ENCODE data around the gene PHKB.

DNA sequence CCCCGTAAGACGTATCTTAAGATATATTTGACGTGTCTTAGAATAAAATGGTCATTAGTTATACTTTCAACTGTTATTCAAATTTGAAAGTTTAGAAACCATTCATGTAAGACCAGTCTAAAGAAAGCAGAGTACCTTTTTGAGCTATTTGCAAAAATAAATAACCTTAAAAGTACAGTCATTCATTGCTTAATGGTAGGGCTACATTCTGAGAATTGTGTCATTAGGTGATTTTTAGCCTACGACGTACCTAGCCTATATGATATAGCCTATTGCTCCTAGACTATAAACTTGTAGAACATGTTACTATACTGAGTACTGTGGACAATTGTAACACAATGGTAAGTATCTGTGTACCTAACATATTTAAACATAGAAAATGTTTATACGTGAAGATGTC, 139.2 kb downstream of the PHKB start:
- TF ChIP-seq, protein P1, sequence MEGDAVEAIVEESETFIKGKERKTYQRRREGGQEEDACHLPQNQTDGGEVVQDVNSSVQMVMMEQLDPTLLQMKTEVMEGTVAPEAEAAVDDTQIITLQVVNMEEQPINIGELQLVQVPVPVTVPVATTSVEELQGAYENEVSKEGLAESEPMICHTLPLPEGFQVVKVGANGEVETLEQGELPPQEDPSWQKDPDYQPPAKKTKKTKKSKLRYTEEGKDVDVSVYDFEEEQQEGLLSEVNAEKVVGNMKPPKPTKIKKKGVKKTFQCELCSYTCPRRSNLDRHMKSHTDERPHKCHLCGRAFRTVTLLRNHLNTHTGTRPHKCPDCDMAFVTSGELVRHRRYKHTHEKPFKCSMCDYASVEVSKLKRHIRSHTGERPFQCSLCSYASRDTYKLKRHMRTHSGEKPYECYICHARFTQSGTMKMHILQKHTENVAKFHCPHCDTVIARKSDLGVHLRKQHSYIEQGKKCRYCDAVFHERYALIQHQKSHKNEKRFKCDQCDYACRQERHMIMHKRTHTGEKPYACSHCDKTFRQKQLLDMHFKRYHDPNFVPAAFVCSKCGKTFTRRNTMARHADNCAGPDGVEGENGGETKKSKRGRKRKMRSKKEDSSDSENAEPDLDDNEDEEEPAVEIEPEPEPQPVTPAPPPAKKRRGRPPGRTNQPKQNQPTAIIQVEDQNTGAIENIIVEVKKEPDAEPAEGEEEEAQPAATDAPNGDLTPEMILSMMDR (IDR thresholded peaks at IDR 0.05; ENCODE audit: extremely low read depth in 1 of 2, insufficient read depth in 1 of 2, low read depth in 1 of 2, low read length in 2 of 2) = no peak
- no peak for TF ChIP-seq POLR2AphosphoS5 (IDR thresholded peaks at IDR 0.05; ENCODE audit: insufficient read depth, low read depth, low read length)
- no peak for TF ChIP-seq EZH2 (IDR thresholded peaks at IDR 0.05; ENCODE audit: borderline replicate concordance, low read depth, low read length, severe bottlenecking)
- TF ChIP-seq POLR2A (IDR thresholded peaks at IDR 0.05; ENCODE audit: low read depth, low read length) = no peak
- no peak for TF ChIP-seq MAX (IDR thresholded peaks at IDR 0.05; ENCODE audit: insufficient read depth, insufficient read length)
- no peak for TF ChIP-seq MYC (IDR thresholded peaks at IDR 0.05; ENCODE audit: low read depth, low read length)
- TF ChIP-seq JUN (IDR thresholded peaks at IDR 0.05; ENCODE audit: borderline replicate concordance, insufficient read depth, insufficient read length, low read depth) = no peak

All from endothelial cell of umbilical vein (primary cell).